ENCODE measurements around the gene FN1.

The FN1 gene

DNA sequence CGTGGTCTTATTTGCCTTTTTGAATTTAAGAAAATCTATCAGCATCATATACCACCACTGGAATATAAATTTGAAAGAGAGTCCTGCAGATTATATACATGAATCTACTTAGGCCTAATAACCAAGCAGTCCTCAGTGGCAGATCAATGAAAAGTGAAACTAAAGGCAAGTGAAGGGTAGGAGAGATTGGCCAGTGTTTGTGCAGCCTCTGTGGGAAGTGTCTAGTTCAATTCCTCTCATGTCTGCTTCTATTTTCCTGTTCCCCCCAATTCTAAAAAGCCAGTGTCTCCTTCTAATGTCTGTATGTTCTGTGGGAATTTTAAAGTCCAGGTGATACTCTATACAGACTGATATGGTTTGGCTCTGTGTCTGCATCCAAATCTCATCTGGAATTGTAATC, 61.9 kb downstream of the FN1 start:
- TF ChIP-seq, protein P1, sequence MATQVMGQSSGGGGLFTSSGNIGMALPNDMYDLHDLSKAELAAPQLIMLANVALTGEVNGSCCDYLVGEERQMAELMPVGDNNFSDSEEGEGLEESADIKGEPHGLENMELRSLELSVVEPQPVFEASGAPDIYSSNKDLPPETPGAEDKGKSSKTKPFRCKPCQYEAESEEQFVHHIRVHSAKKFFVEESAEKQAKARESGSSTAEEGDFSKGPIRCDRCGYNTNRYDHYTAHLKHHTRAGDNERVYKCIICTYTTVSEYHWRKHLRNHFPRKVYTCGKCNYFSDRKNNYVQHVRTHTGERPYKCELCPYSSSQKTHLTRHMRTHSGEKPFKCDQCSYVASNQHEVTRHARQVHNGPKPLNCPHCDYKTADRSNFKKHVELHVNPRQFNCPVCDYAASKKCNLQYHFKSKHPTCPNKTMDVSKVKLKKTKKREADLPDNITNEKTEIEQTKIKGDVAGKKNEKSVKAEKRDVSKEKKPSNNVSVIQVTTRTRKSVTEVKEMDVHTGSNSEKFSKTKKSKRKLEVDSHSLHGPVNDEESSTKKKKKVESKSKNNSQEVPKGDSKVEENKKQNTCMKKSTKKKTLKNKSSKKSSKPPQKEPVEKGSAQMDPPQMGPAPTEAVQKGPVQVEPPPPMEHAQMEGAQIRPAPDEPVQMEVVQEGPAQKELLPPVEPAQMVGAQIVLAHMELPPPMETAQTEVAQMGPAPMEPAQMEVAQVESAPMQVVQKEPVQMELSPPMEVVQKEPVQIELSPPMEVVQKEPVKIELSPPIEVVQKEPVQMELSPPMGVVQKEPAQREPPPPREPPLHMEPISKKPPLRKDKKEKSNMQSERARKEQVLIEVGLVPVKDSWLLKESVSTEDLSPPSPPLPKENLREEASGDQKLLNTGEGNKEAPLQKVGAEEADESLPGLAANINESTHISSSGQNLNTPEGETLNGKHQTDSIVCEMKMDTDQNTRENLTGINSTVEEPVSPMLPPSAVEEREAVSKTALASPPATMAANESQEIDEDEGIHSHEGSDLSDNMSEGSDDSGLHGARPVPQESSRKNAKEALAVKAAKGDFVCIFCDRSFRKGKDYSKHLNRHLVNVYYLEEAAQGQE (IDR thresholded peaks at IDR 0.05; ENCODE audit: low read depth), result no peak
- TF ChIP-seq EP300 (IDR thresholded peaks at IDR 0.05; ENCODE audit: borderline replicate concordance) (no peak), TCF12 (IDR thresholded peaks at IDR 0.05; ENCODE audit: low read depth) (no peak), YY1 (IDR thresholded peaks at IDR 0.05; ENCODE audit: low read depth) (no peak)

DNA sequence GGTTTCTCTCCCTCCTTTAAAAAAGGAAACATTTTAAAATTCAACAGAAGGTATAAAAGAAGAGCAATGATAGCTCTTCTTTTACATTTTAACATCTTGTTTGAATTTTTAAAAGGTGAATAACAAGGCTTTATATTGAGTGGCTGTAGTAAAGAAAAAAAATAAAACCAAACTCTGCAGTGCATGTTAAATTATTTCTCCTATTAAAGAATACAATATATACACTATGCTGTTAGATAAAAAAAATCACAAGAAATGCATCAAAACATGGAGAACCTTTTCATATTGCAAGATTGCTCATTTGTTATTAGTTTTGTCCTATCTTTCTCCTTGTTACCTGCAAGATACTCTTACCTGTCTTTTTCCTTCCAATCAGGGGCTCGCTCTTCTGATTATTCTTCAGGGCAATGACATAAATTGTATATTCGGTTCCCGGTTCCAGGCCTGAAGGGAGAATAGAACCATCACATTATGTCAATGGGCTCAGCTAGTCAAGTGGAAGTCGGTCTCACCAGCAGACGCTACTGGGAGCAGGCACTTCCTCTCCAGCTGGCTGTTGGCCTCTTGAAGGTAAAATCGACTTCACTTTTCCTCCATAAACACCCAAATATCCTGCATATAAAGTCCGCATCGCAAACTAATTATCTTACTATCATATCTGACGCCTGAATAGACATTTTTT, 62.8 kb downstream of the FN1 start:
- TF ChIP-seq CREB1 (IDR thresholded peaks at IDR 0.05; ENCODE audit: low read depth) (no peak), TEAD4 (IDR thresholded peaks at IDR 0.05) (no peak), EP300 (IDR thresholded peaks at IDR 0.05; ENCODE audit: borderline replicate concordance) (no peak), TCF12 (IDR thresholded peaks at IDR 0.05; ENCODE audit: low read depth) (no peak), CEBPB (IDR thresholded peaks at IDR 0.05) (no peak), RAD21 (IDR thresholded peaks at IDR 0.05; ENCODE audit: low read depth) (no peak), EGR1 (IDR thresholded peaks at IDR 0.05) (no peak), YY1 (IDR thresholded peaks at IDR 0.05; ENCODE audit: low read depth) (no peak), ZBTB7A (IDR thresholded peaks at IDR 0.05; ENCODE audit: low read depth) (no peak), FOXM1 (IDR thresholded peaks at IDR 0.05; ENCODE audit: borderline replicate concordance, low read depth) (no peak), TAF1 (IDR thresholded peaks at IDR 0.05; ENCODE audit: low read depth) (no peak)
- TF ChIP-seq, protein P2, sequence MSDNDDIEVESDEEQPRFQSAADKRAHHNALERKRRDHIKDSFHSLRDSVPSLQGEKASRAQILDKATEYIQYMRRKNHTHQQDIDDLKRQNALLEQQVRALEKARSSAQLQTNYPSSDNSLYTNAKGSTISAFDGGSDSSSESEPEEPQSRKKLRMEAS (IDR thresholded peaks at IDR 0.05), result no peak
- TF ChIP-seq, protein P3, sequence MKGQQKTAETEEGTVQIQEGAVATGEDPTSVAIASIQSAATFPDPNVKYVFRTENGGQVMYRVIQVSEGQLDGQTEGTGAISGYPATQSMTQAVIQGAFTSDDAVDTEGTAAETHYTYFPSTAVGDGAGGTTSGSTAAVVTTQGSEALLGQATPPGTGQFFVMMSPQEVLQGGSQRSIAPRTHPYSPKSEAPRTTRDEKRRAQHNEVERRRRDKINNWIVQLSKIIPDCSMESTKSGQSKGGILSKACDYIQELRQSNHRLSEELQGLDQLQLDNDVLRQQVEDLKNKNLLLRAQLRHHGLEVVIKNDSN (IDR thresholded peaks at IDR 0.05), result no peak
- TF ChIP-seq, protein P1 (IDR thresholded peaks at IDR 0.05; ENCODE audit: low read depth), result no peak

DNA sequence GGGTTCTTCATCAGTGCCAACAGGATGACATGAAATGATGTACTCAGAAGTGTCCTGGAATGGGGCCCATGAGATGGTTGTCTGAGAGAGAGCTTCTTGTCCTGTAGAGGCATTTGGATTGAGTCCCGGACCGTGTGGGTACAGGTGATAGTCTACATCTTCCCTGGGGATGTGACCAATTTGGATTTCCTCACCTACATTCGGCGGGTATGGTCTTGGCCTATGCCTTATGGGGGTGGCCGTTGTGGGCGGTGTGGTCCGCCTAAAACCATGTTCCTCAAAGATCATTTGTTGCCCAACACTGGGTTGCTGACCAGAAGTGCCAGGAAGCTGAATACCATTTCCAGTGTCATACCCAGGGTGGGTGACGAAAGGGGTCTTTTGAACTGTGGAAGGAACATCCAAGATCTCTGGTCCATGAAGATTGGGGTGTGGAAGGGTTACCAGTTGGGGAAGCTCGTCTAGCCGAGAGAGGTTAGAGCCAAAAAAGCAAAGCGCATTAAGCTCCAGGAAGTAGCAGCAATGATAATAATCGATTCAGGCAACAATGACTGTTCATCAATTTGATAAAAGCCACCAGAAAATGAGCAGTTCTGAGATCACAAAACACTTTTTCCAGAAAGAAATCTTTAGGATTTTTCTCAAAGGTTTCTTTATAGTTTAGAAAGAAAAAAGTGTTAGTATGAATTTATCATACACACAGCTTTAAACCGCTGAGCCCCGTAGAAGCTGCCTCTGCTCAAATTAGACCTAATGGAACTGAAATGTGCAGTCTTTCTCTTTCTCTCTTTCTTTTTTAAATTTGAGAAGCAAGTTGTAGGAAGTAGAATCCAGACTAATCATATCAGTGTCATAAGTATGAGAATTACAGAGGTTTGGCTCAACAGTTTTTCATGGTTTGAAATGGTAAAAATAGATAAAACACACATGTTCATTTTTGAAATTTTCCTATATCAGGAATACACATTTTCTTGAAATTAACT, 63.7 kb downstream of the FN1 start:
- TF ChIP-seq EGR1 (IDR thresholded peaks at IDR 0.05) (no peak), TCF12 (IDR thresholded peaks at IDR 0.05; ENCODE audit: low read depth) (no peak), CEBPB (IDR thresholded peaks at IDR 0.05) (no peak), NFIC (IDR thresholded peaks at IDR 0.05) (no peak), EP300 (IDR thresholded peaks at IDR 0.05; ENCODE audit: borderline replicate concordance) (no peak), TEAD4 (IDR thresholded peaks at IDR 0.05) (no peak), RAD21 (IDR thresholded peaks at IDR 0.05; ENCODE audit: low read depth) (no peak)
- TF ChIP-seq, protein P2 (IDR thresholded peaks at IDR 0.05), result no peak

DNA sequence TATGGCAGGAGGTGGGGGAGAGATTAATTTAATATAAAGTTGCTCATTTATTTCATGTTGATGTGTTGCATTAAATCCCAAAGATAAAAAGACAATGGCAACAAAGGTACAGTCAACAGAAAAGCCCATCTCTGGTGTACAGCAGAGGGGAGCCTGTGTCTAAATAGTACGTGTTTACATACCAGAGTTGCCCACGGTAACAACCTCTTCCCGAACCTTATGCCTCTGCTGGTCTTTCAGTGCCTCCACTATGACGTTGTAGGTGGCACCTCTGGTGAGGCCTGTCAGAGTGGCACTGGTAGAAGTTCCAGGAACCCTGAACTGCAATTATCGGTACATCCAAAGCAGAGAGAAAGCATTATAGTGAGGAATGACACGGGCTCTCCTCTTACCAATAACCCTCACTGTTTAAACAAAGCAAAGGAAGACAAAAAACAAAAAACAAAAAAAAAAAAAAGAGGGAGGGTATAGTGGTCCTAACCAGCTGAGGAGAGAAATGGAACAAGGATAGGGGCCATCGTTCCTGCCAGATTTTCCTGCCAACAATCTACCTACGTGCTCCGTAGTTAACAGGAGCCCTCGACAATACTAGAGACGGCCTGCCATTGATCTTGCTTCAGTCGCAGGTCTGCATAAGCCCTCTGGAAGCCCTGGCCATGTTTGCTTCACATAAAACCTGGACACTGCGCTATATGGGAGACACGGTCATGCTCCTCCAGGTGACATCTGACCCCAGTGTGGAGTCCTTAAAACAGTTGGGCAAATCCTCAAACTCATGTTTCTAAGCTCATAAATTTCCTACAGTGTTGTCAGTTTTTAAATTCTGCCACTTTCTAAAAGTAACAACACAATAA, 65.5 kb downstream of the FN1 start:
- no peak for TF ChIP-seq NFIC (IDR thresholded peaks at IDR 0.05)
- no peak for TF ChIP-seq YY1 (IDR thresholded peaks at IDR 0.05; ENCODE audit: low read depth)
- TF ChIP-seq EP300 (IDR thresholded peaks at IDR 0.05; ENCODE audit: borderline replicate concordance), result no peak

DNA sequence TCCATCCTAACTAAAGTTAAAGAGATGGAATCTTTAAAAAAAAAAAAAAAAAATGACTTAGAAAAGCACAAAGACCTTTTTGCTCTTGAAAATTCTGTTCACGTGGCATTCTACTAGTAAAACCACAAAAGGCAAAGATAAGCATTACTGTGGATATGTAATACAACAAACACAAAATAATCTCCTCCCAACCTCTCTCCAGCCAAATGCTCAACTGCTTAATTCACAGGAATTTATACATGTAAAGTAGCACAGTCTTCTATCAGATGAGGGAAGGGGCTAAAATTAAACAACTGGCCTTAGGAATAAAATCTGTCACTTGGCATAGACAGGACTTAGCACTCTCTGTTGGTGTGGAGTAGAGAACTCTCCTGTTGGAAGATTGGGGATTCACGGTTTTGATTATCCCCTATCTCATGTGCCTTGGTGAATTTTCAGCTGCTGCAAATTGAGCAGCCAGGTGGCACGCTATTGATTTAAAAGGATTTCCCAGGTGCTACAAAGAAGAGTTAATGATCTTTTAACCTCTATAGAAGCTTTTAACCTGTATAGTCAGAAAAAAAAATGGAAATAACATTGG, 66.6 kb downstream of the FN1 start:
- TF ChIP-seq TEAD4 (IDR thresholded peaks at IDR 0.05) (no peak), TCF12 (IDR thresholded peaks at IDR 0.05; ENCODE audit: low read depth) (no peak), CREB1 (IDR thresholded peaks at IDR 0.05; ENCODE audit: low read depth) (no peak), CEBPB (IDR thresholded peaks at IDR 0.05) (no peak), TAF1 (IDR thresholded peaks at IDR 0.05; ENCODE audit: low read depth) (no peak)
- TF ChIP-seq, protein P1 (IDR thresholded peaks at IDR 0.05; ENCODE audit: low read depth), result no peak
- TF ChIP-seq, protein P2 (IDR thresholded peaks at IDR 0.05), result no peak

Data from Ishikawa (cell line).